ENCODE measurements around the gene DLEC1.
"Not testable (repeated sequence)": the region's sequence is repeated elsewhere in the genome, so short reads cannot be mapped to it uniquely, and the experiment has no call there.

The DLEC1 gene

GRCh38 chr3:38086496-38086895 is 47.5 kb downstream of the DLEC1 start:
- H3K4me1 ChIP-seq, result no peaks in the 10 kb centered on the region
- H3K9me3 ChIP-seq (ENCODE audit: control insufficient read depth, low read length), result no peaks in the 10 kb centered on the region
- TF ChIP-seq CTCF (IDR thresholded peaks at IDR 0.05), result no peak
- H3K27ac ChIP-seq, result no peak overlapping the region
- H3K9ac ChIP-seq, result no peak overlapping the region
- no peaks in the 10 kb centered on the region for H3K27me3 ChIP-seq (ENCODE audit: control insufficient read depth, insufficient read depth, low read length)
- H3K4me2 ChIP-seq (ENCODE audit: low read length), result no peak overlapping the region
- no peak overlapping the region for H2AFZ ChIP-seq
- H3K79me2 ChIP-seq, result no peaks in the 10 kb centered on the region
- no peaks in the 10 kb centered on the region for H3K36me3 ChIP-seq (ENCODE audit: control insufficient read depth, insufficient read depth, low read length)
- H3K4me3 ChIP-seq (ENCODE audit: low read depth, low read length), result no peak overlapping the region

- H3K36me3 ChIP-seq (ENCODE audit: control insufficient read depth, insufficient read depth, low read length); H3K4me2 ChIP-seq (ENCODE audit: low read length); H3K79me2 ChIP-seq; H2AFZ ChIP-seq; H3K9me3 ChIP-seq (ENCODE audit: control insufficient read depth, low read length); H3K4me3 ChIP-seq (ENCODE audit: low read depth, low read length); H3K4me1 ChIP-seq; H3K9ac ChIP-seq; H3K27me3 ChIP-seq (ENCODE audit: control insufficient read depth, insufficient read depth, low read length); H3K27ac ChIP-seq: not testable (repeated sequence)
These were observed 48.3 kb downstream of the DLEC1 start for GRCh38 chr3:38087278-38087677.

GRCh38 chr3:38088126-38089078 is 49.4 kb downstream of the DLEC1 start:
- no peak overlapping the region for H3K9ac ChIP-seq
- TF ChIP-seq CTCF (IDR thresholded peaks at IDR 0.05), result no peak
- no peaks in the 10 kb centered on the region for H3K9me3 ChIP-seq (ENCODE audit: control insufficient read depth, low read length)
- H3K27ac ChIP-seq, result no peak overlapping the region
- no peak overlapping the region for H2AFZ ChIP-seq
- no peak overlapping the region for H3K4me3 ChIP-seq (ENCODE audit: low read depth, low read length)
- no peaks in the 10 kb centered on the region for H3K27me3 ChIP-seq (ENCODE audit: control insufficient read depth, insufficient read depth, low read length)
- H3K4me2 ChIP-seq (ENCODE audit: low read length), result no peak overlapping the region
- H3K36me3 ChIP-seq (ENCODE audit: control insufficient read depth, insufficient read depth, low read length), result no peaks in the 10 kb centered on the region
- no peaks in the 10 kb centered on the region for H3K79me2 ChIP-seq
- H3K4me1 ChIP-seq, result no peaks in the 10 kb centered on the region

- Histone ChIP-seq H3K36me3 (ENCODE audit: control insufficient read depth, insufficient read depth, low read length) (no peaks in the 10 kb centered on the region), H3K4me1 (no peaks in the 10 kb centered on the region), H2AFZ (no peak overlapping the region), H3K27ac (no peak overlapping the region), H3K9me3 (ENCODE audit: control insufficient read depth, low read length) (no peaks in the 10 kb centered on the region), H3K4me3 (ENCODE audit: low read depth, low read length) (no peak overlapping the region), H3K4me2 (ENCODE audit: low read length) (no peak overlapping the region), H3K79me2 (no peaks in the 10 kb centered on the region), H3K9ac (no peak overlapping the region), H3K27me3 (ENCODE audit: control insufficient read depth, insufficient read depth, low read length) (no peaks in the 10 kb centered on the region)
- no peak for TF ChIP-seq CTCF (IDR thresholded peaks at IDR 0.05)
These were observed 50.2 kb downstream of the DLEC1 start for GRCh38 chr3:38089163-38089562.

- no peaks in the 10 kb centered on the region for H3K27me3 ChIP-seq (ENCODE audit: control insufficient read depth, insufficient read depth, low read length)
- H3K4me1 ChIP-seq, result no peaks in the 10 kb centered on the region
- no peak for TF ChIP-seq CTCF (IDR thresholded peaks at IDR 0.05)
- no peaks in the 10 kb centered on the region for H3K36me3 ChIP-seq (ENCODE audit: control insufficient read depth, insufficient read depth, low read length)
- H3K4me3 ChIP-seq (ENCODE audit: low read depth, low read length), result no peak overlapping the region
- no peak overlapping the region for H3K4me2 ChIP-seq (ENCODE audit: low read length)
- no peaks in the 10 kb centered on the region for H3K79me2 ChIP-seq
- H2AFZ ChIP-seq, result no peak overlapping the region
- no peak overlapping the region for H3K27ac ChIP-seq
- H3K9ac ChIP-seq, result no peak overlapping the region
- no peaks in the 10 kb centered on the region for H3K9me3 ChIP-seq (ENCODE audit: control insufficient read depth, low read length)
These were observed 51.4 kb downstream of the DLEC1 start for GRCh38 chr3:38090453-38090852.
